HG03565 (cell line): ENCODE data around the gene STAT4.

Experiments used
- ATAC-seq: cut with Tn5 transposase; IDR thresholded peaks from one replicate; pipeline ENCODE4 v1.9.1; 2021; ENCODE audit warnings: mild to moderate bottlenecking, moderate library complexity; ENCODE audit not compliant: unreplicated experiment

The STAT4 gene

GRCh38 chr2:191086706-191087105 is 64.1 kb downstream of the STAT4 start:
- no peak for ATAC-seq

GRCh38 chr2:191083540-191083939 is 67.3 kb downstream of the STAT4 start:
- ATAC-seq, result no peak

- ATAC-seq, result no peak
Observed at GRCh38 chr2:191082321-191082720, 68.5 kb downstream of the STAT4 start.

- no peak for ATAC-seq
Observed at GRCh38 chr2:191081411-191082155, 69.2 kb downstream of the STAT4 start.

- ATAC-seq, result no peak
Observed at GRCh38 chr2:191078165-191078867, 72.5 kb downstream of the STAT4 start.

GRCh38 chr2:191070276-191070675 is 80.5 kb downstream of the STAT4 start:
- ATAC-seq, result no peak

- no peak for ATAC-seq
Observed at GRCh38 chr2:191069606-191070005, 81.2 kb downstream of the STAT4 start.

GRCh38 chr2:191066919-191067233 is 83.9 kb downstream of the STAT4 start:
- no peak for ATAC-seq

- ATAC-seq, result no peak
Observed at GRCh38 chr2:191066197-191066918, 84.4 kb downstream of the STAT4 start.

- ATAC-seq, result no peak
Observed at GRCh38 chr2:191065785-191066184, 85.0 kb downstream of the STAT4 start.

GRCh38 chr2:191064590-191064989 is 86.2 kb downstream of the STAT4 start:
- no peak for ATAC-seq

- no peak for ATAC-seq
Observed at GRCh38 chr2:191063584-191063983, 87.2 kb downstream of the STAT4 start.

GRCh38 chr2:191061381-191061980 is 89.3 kb downstream of the STAT4 start:
- ATAC-seq, result no peak

GRCh38 chr2:191059308-191059707 is 91.5 kb downstream of the STAT4 start:
- ATAC-seq, result no peak

GRCh38 chr2:191056228-191056627 is 94.6 kb downstream of the STAT4 start:
- ATAC-seq, result peak; percentile 46

GRCh38 chr2:191053256-191053655 is 97.5 kb downstream of the STAT4 start:
- ATAC-seq, result no peak

- ATAC-seq, result no peak
Observed at GRCh38 chr2:191051825-191052778, 98.7 kb downstream of the STAT4 start.

GRCh38 chr2:191051177-191051576 is 99.6 kb downstream of the STAT4 start:
- no peak for ATAC-seq

- no peak for ATAC-seq
Observed at GRCh38 chr2:191050640-191050987, 100.2 kb downstream of the STAT4 start.
